HG03039 (cell line): ENCODE measurements around the gene SPATA33.
"Not testable (repeated sequence)": the region's sequence is repeated elsewhere in the genome, so short reads cannot be mapped to it uniquely, and the experiment has no call there.

Experiments used
- ATAC-seq: cut with Tn5 transposase; IDR thresholded peaks from one replicate; pipeline ENCODE4 v1.9.1; 2021; ENCODE audit warnings: mild to moderate bottlenecking, moderate library complexity; ENCODE audit not compliant: unreplicated experiment

SPATA33 gene

DNA sequence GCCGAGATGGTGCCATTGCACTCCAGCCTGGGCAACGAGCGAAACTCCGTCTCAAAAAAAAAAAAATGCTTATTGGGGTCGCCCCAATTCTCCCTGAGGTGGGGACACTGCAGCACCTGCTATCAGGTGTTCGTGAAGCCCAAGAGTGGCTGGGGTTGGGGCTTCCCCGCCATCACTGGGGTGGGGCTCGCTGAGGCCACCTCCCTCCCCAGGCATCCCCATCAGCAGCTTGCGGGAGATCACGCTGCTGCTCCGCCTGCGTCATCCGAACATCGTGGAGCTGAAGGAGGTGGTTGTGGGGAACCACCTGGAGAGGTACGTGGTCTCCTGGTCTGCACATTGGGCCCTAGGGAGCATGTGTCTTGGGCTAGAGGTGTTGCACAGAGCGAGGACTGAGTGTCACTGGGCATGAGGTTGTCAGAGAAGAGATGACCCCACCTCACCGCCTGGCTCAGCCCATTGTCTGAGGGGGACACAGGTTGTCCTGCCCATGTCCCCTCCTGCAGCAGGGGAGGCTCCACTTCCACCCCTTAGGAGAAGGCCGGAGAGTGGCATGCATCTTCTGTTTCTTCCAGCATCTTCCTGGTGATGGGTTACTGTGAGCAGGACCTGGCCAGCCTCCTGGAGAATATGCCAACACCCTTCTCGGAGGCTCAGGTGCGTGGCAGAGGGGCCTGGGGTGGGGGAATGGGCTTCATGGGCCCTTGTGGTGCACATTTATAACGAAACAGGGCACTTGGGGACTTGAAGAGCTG, 33.8 kb downstream of the SPATA33 start:
- ATAC-seq: no peak

DNA sequence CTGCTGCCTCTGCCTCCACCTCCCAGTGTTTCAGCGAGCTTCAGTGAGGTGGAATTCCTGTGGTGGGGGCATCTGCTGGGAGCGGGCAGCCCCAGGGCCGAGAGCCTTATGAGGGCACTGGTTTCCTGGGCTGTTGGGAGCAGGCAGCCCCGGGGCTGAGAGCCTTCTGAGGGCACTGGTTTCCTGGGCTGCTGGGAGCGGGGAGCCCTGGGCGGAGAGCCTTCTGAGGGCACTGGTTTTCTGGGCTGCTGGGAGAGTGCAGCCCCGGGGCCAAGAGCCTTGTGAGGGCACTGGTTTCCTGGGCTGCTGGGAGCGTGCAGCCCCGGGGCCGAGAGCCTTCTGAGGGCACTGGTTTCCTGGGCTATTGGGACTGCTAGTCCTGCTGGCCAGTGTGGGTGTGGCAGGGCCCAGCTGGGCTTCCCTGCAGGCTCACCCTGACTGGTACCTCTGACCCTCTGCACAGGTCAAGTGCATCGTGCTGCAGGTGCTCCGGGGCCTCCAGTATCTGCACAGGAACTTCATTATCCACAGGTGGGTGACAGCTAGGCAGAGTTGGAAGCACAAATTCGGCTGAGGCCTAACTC, 34.4 kb downstream of the SPATA33 start:
- ATAC-seq: no peak

DNA sequence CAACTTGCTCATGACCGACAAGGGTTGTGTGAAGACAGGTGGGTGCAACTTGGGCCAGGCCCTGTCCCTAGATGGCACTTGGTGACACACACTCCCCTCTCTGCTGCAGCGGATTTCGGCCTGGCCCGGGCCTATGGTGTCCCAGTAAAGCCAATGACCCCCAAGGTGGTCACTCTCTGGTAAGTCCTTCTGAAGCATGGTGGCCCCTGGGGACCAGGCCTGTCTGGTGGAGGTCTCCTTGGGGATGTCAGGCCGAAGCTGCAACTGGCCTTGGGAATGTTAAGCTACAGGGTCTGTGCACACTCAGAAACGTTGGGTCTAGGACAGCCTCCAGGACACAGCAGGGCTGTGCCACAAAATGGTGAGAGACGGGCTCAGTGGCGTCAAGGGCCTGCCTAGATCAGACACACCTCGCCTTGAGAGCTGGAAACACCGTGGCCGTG, 35.7 kb downstream of the SPATA33 start:
- no peak for ATAC-seq

DNA sequence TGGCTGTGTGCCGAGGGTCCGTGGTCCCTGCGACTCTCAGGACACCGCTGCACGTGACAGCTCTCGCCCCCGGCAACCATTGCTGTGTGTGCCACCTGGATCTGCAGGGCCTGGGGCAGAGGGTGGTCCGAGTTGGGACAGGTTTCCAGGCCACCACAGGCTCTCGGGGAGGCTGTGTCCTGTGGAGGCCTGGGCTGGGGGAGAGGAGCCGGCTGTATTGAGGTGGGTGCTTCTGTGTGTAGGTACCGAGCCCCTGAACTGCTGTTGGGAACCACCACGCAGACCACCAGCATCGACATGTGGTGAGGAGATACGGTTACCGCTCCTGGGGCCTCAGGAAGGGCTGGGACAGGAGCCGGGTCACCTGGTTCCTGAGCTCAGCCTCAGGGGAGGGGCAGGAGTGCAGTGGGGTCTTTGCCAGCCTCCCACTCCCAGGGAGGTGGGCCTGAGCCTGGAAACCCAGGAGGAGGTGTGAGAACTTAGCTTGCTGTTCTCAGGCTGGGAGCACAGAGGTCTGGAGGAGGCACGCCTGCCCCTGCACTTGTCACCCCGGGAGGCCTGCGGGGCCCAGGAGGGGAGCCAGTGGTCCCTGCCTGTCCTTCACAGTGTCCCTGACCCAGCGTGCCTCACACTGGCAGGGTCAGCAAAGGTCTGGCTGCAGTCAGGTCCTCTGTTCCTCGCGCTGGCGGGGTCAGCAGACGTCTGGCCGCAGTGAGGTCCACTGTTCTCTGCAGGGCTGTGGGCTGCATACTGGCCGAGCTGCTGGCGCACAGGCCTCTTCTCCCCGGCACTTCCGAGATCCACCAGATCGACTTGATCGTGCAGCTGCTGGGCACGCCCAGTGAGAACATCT, 36.5 kb downstream of the SPATA33 start:
- ATAC-seq: no peak

DNA sequence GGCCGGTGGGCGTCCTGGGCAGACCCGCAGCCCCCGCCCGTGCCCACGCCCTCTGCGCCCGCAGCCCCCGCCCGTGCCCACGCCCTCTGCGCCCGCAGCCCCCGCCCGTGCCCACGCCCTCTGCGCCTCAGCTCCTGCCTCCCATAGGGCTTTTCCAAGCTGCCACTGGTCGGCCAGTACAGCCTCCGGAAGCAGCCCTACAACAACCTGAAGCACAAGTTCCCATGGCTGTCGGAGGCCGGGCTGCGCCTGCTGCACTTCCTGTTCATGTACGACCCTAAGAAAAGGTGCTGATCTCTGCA, 37.1 kb downstream of the SPATA33 start:
- ATAC-seq: not testable (repeated sequence)

DNA sequence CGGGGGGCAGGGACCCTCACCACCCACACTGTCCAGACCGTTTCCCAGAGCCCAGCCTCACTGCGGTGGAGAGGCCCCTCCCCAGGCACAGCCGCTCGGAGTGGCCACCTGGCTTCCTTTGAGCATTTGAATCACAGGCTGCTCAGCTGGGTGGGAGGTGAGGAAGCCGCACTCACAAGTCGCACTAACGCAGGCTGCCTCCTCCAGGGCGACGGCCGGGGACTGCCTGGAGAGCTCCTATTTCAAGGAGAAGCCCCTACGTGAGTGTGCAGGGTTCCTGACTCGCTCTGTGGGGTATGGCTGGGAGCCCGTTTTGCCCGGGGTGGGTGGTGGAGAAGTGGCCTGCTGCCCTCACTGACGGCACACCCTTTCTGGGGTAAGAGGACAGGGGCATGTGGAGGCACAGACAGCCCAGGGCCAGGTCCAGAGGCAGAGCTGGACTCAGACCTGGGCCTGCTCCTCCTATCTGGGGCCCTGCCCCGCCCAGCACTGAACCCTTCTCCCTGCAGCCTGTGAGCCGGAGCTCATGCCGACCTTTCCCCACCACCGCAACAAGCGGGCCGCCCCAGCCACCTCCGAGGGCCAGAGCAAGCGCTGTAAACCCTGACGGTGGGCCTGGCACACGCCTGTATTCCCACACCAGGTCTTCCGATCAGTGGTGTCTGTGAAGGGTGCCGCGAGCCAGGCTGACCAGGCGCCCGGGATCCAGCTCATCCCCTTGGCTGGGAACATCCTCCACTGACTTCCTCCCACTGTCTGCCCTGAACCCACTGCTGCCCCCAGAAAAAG, 37.6 kb downstream of the SPATA33 start:
- no peak for ATAC-seq

DNA sequence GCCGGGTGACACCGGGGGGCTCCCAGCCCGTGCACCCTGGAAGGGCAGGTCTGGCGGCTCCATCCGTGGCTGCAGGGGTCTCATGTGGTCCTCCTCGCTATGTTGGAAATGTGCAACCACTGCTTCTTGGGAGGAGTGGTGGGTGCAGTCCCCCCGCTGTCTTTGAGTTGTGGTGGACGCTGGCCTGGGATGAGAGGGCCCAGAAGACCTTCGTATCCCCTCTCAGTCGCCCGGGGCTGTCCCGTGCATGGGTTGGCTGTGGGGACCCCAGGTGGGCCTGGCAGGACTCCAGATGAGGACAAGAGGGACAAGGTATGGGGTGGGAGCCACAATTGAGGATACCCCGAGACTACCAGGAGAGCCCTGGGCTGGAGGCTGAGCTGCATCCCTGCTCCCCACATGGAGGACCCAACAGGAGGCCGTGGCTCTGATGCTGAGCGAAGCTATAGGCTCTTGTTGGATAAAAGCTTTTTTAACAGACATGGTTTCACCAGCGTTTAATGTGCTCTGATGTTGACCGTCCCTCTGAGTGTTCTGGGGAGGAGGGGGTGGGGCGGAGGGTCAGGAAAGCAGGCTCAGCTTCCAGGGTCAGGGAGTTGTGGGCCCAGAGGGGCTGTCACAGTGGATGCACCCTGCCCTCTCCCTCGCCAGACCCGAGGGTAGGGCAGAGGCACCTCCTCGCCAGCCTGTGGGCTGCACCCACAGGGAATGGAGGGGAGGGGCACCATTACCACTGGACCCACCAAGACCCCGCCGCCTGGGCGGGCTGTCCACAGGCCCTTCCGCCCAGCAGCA, 38.4 kb downstream of the SPATA33 start:
- no peak for ATAC-seq

DNA sequence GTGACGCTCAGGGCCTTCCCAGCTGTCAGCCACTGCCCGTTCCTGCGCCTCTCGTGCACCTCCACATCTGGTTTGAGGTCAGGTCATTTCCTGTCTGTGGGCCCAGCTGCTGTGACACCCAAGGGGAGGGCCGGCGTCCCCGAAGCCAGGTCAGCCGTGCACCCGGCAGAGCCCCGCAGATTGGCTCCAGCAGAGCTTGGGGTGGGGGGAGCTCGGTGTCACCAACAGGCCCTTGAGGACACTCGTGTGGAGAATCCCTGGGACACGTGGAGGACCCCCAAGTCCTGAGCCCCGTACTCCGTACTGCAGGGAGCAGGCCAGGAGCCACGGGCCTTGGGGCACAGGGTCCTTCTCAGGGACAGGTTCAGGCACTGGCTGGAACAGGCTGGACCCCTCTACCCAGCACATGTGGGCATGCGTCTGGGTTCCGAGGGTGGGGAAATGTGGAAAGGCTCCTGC, 39.1 kb downstream of the SPATA33 start:
- no peak for ATAC-seq

DNA sequence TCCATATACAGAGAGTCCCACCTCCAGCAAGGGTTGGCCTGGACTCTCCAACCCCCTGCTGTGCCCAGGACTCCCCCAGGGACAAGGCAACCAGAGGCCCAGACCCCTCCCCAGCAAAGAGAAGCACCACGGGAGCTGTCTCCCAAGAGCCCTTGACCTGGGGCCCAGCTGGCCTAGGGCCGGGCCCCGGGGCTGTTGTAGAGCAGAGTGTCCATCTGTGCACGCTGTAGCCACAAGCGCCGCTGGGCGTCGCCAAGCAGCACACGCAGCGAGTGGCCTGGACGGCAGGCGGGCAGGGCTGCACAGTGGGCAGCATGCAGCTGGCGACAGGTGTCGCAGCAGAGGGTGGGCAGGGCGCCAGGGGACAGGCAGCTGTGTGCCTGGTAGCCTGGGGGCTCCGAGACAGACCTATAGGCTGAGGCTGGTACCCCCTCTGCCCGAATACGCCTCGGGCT, 39.6 kb downstream of the SPATA33 start:
- ATAC-seq: no peak

DNA sequence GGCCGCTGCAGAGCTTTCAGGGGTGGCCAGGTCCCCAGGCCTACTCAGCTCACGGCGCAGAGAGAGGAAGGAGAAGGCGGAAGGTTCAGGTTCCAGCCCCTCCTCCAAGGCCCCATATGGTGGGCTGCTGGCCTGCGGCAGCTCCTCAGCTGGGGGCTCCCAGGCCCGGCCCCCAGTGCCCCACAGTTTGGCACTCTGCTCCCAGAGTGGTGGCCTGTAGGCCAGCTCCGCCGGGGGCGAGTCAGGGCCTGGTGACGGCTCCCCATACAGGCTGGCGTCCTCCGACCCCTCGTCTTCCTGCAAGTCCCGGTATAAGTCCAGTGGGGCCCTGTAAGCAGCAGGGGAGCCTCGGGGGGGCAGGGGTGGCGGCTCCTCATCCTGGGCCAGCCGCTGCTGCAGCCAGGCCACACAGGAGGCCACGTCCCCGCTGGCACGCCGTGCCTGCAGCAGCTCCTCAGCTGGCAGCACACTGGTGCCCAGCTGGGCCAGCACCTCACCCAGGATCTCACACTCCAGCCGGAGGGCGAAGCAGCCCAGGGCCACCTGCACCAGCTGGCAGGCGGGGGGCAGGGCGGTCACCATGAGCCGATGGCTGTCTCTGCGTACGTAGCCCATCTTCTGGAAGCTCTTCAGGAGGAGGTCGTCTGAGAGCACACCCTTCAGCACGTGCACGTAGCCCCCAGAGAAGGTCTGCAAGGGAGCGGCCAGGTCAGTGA, 40.1 kb downstream of the SPATA33 start:
- ATAC-seq: no peak

DNA sequence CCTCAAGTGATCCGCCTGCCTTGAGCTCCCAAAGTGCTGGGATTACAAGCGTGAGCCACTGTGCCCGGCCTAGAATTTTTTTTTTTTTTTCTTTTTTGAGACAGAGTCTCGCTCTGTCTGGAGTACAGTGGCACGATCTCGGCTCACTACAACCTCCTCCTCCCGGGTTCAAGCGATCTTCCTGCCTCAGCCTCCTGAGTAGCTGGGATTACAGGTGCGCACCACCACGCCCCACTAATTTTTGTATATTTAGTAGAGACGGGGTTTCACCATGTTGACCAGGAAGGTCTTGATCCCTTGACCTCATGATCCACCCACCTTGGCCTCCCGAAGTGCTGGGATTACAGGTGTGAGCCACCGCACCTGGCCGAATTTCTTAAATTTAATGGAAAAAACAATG, 41.1 kb downstream of the SPATA33 start:
- ATAC-seq: not testable (repeated sequence)

DNA sequence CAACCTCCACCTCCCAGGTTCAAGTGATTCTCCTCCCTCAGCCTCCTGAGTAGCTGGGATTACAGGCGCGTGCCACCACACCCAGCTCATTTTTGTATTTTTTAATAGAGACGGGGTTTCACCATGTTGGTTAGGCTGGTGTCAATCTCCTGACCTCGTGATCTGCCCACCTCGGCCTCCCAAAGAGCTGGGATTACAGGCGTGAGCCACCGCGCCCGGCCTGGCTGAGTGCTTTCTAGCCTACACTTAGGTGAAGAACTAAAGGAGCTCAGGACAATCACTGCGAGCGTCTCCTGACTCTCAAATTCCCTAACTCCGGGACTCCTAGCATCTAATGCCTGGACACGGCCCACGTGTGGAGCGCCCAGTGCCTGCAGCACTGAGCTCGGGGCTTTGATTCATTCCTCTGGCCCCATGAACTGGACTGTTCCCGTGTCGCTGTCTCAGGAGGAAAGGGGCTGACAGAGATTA, 42.0 kb downstream of the SPATA33 start:
- ATAC-seq: not testable (repeated sequence)

DNA sequence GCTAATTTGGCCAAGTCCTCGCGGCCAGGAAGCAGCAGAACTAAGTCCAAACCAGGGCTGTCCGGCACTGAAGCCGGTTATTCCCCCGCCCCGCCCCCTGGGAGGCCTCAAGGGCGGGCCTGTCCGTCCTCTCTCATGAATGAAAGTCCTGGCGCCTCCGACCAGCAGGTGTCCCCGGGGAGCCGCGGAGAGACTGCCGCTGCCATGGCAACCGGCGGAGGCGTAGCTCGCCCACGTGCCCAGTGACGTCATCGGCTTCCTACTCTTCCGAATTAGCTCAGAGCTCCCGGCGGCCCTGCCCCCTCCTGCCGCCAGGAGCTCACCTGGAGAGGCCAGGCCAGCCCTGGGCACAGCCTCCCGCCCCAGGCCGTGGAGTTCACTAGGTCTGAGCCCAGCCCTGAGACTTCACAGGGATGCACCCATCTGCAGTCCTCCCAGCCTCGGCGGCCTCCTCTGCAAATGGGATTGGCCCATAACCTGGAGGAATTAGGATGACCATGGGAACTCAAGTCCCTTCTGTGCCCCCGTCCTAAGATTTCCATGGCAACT, 42.5 kb downstream of the SPATA33 start:
- ATAC-seq: peak; percentile 37

DNA sequence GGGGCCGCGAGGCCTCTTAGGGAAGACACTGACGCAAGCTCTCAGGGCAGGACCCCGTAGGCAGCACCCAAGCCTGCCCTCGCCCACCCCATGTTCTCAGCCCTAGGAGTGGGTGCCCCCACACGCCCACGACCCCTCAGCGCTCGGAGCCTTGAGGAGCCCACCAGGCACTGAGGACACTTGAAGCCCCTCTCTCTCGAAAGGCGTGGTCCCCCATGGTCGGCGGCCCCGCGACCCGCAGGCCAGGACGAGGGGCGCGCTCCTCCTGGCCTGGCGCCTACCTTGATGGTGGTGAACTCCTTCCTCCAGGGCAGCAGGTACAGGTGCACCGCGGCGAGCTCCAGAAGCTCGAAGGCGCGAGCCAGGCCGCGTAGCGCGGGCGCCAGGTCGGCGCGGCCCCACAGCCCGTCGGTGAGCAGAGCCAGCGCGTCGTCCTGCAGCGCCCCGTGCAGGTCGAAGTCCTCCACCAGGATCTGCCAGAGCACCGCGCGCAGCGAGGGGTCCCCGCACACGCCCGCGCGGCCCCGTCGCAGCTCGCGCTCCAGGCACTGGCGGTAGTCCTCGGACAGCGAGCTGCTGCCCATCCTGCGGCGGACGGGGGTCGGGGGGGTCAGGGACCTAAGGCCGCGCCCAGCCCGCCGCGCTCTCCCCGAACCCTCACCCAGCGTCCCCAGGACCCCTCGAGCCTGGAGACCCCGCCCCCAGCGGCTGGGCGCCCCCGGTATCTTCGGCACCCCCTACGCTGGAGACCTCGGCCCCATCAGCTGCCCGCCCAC, 43.2 kb downstream of the SPATA33 start:
- no peak for ATAC-seq

DNA sequence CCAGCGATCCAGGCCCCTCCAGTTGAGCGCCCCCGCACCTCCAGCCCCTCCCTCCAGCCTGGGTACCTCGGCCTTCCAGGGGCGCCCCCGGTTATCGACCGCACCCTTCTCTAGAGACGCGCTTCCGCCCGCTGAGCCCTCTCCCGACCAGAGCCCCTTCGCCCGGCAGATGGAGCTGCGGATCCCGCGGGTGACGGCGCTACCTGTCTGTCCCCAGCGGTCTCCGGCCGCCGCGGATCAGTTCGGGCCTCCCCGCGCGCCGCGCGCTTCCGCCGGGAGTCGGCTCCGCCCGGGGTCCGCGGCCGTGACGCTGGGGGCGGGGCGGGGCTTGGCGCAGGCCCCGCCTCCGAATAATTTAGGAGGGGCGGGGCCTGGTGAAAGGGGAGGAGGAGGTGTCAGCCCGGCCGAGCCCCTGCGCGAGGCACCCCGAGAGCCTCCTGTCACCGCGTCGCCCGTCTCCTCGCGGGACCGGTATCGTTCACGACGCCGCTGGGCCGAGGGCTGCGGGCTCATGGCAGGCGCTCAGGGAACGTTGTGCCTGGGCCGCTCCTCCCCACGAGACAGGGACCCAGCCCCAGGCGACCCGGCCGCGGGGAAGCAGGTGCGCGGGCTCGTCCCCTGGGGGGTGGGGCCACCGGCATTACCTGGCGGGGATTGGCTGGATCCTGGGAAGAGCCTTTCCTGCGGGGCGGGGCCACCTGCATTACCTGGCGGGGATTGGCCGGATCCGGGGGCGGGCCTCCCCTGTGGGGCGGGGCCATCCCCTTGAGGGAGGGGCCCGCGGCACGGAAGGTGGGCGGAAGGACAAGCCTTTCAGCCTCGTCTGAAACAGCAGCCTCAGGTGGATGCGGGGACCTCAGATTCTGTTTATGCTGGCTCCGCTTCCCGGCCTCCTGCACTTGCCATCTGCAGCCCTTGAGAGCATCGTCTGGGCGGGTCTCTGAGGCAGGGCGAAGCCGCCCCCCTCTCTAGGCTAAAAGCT, 44.1 kb downstream of the SPATA33 start, which contains the start of gene SPATA2L:
Gene SPATA2L (minus strand): TSS at position 281 of the 982 bp plus-strand sequence. CDS start 473 bp downstream, outside the sequence.
- ATAC-seq: peak; percentile 59

DNA sequence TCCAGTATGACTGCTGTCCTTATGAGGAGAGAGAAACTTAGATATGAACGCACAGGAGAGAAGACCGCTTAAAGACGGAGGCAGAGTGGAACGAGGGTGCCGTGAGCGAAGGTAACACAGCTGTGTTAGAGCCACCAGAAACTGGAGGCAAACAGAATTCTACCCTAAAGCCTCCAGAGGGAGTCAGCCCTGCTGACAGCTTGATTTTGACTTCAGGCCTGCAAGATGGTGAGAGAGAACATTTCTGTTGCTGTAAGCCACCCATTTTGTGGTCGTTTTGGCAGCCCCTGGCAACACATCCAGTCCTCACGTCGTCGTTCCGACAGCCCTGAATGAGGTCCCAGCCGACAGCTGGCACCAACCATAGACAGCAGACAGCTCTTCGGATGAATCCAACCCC, 46.6 kb downstream of the SPATA33 start:
- ATAC-seq: no peak

DNA sequence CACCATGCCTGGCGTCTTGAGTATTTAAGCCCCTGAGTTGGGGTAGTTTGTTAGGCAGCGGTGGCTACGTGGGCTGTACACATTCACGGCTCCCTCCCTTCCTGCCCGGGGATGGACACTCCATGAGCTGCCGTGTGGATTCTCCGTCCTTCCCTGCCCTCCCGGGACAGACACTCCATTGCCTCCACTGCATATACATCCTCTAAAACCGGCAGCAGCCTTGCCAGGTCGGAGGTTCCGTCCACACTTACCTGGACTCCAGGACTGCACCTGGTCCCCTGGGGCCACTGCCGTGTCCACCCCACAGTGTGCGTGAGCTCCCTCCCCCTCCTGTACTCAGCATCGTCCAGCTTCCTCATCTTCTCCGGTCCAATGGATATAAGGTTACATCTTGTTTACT, 47.4 kb downstream of the SPATA33 start:
- no peak for ATAC-seq
